Measurements from ENCODE around the gene PCSK1N. TPM values are rescaled to one million over a fixed set of nuclear protein-coding genes. Genes with fewer than 3 reads are reported as not detected.
A peak's percentile ranks its signal among the peaks of the same experiment; 100 is the strongest.

Gene PCSK1N
- total RNA-seq, 1 donor: 1.1 TPM

DNA sequence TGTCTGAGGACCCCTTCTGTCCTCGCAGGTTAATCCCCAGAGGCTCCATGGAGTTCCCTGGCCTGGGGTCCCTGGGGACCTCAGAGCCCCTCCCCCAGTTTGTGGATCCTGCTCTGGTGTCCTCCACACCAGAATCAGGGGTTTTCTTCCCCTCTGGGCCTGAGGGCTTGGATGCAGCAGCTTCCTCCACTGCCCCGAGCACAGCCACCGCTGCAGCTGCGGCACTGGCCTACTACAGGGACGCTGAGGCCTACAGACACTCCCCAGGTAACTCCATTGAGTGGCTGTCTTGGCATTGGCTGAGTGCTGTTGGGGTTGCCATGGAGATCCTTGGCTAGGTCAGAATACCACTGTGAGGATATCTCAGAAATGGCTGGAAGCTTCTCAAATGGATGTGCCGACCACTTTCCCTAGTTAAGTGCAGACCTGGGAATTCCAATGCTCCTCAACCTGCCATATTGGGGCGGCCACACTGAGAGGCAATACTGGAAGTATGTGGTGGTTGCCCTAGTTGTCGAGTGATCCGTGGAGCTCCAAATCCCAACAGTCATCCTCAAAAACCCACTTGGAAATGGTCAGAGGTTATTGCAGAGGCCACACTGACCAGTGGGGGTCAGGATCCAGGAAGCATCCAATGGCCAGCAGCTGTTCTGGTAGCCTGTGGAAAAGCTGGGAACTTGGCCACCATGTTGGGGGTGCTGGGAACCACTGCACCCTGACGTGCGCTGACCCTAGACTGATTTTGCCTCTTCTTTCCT lies 44.2 kb downstream of the PCSK1N start:
- no peak for DNase-seq (ENCODE audit: low read depth in 2 of 3, low spot score in 2 of 3)

DNA sequence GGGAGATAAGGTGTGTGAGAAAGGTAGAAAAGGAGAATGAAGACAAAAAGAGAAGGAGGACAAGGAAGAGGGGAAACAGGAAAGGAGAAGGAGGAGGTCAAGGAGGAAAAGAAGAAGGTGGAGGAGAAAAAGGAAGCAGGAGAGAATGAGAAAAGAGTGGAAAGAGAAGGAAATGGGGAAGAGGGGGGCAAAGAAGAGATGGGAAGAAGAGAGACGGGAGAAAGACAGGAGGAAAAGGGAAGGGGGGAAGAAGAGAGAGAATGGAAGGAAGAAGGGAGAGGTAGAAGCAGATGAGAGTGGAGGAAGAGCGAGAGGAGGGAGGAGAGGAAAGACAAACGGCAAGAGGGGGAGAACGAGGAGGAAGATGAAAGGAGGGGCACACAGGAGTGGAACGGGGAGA lies 44.9 kb downstream of the PCSK1N start:
- DNase-seq (ENCODE audit: low read depth in 2 of 3, low spot score in 2 of 3): no peak

- peak in 1 of 3 donors; percentile 44 for DNase-seq (ENCODE audit: low read depth in 2 of 3, low spot score in 2 of 3)
Observed at GRCh38 chrX:48789366-48790220, 45.8 kb downstream of the PCSK1N start.

GRCh38 chrX:48787505-48788443 lies 47.6 kb downstream of the PCSK1N start:
- no peak for DNase-seq (ENCODE audit: low read depth in 2 of 3, low spot score in 2 of 3)

DNA sequence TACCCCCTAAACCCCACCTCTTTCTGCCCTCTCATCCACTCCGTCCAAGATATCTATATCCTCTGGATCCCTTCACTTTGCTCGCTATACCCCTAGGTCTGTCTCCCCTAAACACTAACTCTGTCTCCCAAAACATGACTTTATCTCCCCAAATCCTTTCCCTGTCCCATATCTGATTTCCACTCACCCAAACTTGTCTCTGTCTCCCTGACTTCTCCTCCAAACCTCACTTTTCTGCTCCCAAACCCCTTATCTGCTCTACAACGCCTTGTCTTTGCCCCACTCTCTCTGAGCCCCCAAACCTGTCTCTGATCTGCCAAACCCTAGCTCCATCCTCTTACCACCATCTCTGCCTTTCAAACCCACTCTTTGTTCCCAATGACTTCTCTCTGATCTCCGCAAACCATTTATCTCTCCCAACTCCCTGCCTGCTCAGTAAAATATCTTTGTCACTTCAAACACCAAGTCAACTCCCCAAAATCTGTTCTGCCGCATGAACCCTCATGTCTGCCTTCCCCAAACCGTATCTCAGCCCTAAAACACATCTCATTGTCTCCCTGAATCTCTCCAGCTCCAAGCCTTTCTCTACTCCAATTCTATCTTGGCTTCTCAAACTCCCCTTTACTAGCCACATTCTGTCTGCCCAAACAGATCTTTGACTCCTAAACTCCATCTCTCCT lies 48.4 kb downstream of the PCSK1N start:
- no peak for DNase-seq (ENCODE audit: low read depth in 2 of 3, low spot score in 2 of 3)

DNA sequence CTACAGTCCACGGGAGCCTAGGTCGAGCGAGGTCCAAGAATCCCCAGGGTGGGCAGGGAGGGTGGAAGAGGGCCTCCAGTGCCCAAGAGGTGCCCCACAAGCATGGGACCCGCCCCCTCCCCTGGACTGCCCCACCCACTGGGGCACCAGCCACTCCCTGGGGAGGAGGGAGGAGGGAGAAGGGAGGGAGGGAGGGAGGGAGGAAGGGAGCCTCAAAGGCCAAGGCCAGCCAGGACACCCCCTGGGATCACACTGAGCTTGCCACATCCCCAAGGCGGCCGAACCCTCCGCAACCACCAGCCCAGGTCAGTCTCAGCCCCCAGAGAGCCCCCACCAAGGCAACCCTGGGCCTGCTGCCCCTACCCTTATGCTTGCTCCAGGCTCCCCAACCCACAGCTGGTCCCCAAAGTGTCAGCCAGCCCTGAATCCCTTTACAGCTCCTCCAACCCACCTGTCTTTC lies 49.0 kb downstream of the PCSK1N start, which contains the start of gene GATA1:
Gene GATA1 (plus strand): TSS at position 250 of the 460 bp plus-strand sequence. CDS start 4,520 bp downstream, outside the sequence.
- no peak for DNase-seq (ENCODE audit: low read depth in 2 of 3, low spot score in 2 of 3)

GRCh38 chrX:48785540-48786214 lies 49.7 kb downstream of the PCSK1N start:
- DNase-seq (ENCODE audit: low read depth in 2 of 3, low spot score in 2 of 3): peak in 1 of 3 donors; percentile 6

DNA sequence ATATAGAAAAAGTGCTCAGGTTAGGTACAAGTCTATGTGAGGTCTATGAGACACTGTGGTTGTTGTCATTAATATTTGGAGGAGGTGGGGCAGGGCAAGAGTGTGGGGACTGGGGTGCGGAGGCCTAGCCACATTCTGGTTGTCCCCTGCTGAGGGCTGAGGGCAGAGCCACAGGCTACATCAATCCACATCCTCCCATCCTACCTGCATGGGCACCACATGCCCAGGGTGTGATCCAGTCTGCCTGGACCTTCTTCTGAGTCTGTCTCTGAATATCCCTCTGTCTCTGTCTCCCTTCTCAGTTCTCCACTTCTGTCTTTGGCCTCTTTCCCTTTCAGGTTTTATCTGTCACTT lies 50.2 kb downstream of the PCSK1N start:
- no peak for DNase-seq (ENCODE audit: low read depth in 2 of 3, low spot score in 2 of 3)

DNA sequence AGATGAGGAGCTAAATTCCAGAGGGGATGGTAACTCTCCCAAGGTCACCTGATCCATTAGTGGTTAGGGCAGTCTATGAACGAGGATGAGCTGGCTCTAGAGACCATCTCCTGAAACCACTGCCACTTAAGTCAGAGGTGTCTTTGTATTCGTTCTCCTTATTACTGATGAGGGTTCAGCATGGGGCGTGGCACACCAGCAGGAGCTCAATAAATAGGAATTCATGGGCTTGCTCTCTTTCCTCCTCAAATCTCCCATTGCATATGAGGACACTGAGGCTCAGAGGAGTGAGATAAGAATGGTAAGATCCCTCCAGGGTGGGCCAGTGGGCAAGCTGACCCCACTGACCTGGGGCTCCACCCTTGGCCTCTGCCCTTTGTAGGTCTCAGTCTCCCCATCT lies 50.7 kb downstream of the PCSK1N start:
- no peak for DNase-seq (ENCODE audit: low read depth in 2 of 3, low spot score in 2 of 3)

- peak in 2 of 3 donors; percentile 51 to 64 for DNase-seq (ENCODE audit: low read depth in 2 of 3, low spot score in 2 of 3)
Observed at GRCh38 chrX:48782795-48783194, 52.6 kb downstream of the PCSK1N start.

GRCh38 chrX:48782216-48782615 lies 53.2 kb downstream of the PCSK1N start:
- DNase-seq (ENCODE audit: low read depth in 2 of 3, low spot score in 2 of 3): no peak

DNA sequence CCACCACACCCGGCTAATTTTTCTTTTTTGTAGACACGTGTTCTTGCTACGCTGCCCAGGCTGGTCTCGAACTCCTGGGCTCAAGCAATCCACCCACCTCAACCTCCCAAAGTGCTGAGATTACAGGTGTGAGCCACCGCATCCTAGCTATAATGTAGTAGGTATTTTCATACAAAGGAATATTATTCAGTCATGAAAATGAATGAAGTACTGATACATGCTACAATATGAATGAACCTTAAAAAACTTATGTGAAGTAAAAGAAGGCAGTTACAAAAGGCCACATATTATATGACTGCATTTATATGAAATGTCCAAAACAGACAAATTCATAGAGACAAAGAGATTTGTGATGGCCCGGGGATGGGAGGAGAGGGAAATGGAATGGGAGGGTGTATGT lies 53.7 kb downstream of the PCSK1N start:
- no peak for DNase-seq (ENCODE audit: low read depth in 2 of 3, low spot score in 2 of 3)

Other genes with a start within 250 kb of the PCSK1N start
- gene WDR13, start 238.1 kb downstream of the PCSK1N start, total RNA-seq: 235 TPM
- 52.0 TPM for gene WAS, start 151.8 kb downstream of the PCSK1N start, total RNA-seq
- 17.0 TPM for gene SUV39H1, start 138.9 kb downstream of the PCSK1N start, total RNA-seq
- 0.27 TPM for gene GLOD5, start 73.9 kb downstream of the PCSK1N start, total RNA-seq
- 32.6 TPM for gene GATA1, start 49.0 kb downstream of the PCSK1N start, total RNA-seq
- 133 TPM for gene HDAC6, start 33.5 kb downstream of the PCSK1N start, total RNA-seq
- 0.27 TPM for gene ERAS, start 9.1 kb downstream of the PCSK1N start, total RNA-seq
- 37.2 TPM for gene TIMM17B, start 62.2 kb upstream of the PCSK1N start, total RNA-seq
- gene PQBP1, start 62.3 kb upstream of the PCSK1N start, total RNA-seq: 89.9 TPM
- gene SLC35A2, start 76.0 kb upstream of the PCSK1N start, total RNA-seq: 14.3 TPM
- gene PIM2, start 83.4 kb upstream of the PCSK1N start, total RNA-seq: 142 TPM
- gene OTUD5, start 122.0 kb upstream of the PCSK1N start, total RNA-seq: 55.5 TPM
- gene KCND1, start 136.2 kb upstream of the PCSK1N start, total RNA-seq: 3.0 TPM
- gene GRIPAP1, start 166.7 kb upstream of the PCSK1N start, total RNA-seq: 24.2 TPM
- gene TFE3, start 207.7 kb upstream of the PCSK1N start, total RNA-seq: 63.0 TPM
- 3.5 TPM for gene CCDC120, start 223.4 kb upstream of the PCSK1N start, total RNA-seq
- 14.0 TPM for gene PRAF2, start 238.4 kb upstream of the PCSK1N start, total RNA-seq
- gene WDR45, start 244.3 kb upstream of the PCSK1N start, total RNA-seq: 75.7 TPM

Data from hematopoietic multipotent progenitor cell (in vitro differentiated cells).